Thyroid gland (tissue), 4 donors: Measurements from ENCODE around the gene RIPOR3. TPM values are rescaled to one million over a fixed set of nuclear protein-coding genes. Genes with fewer than 3 reads are reported as not detected.

Experiments used
- DNase-seq, 2 donors: peaks; one replicate each; pipeline ENCODE4 v3.0.0-alpha.2; 2019
- H3K27ac ChIP-seq, 3 donors: fragments of 200-600 bp; sonication (generic); 1 replicate in 2 of 3; 2 replicates in 1 of 3; pipeline ENCODE4 v1.5.1; 2016 to 2019; ENCODE audit warnings: mild to moderate bottlenecking in 1 of 3, moderate library complexity in 1 of 3
- H3K27me3 ChIP-seq: fragments of 200-600 bp; sonication (generic); one replicate; pipeline ENCODE4 v1.5.1; 2019
- H3K36me3 ChIP-seq, 2 donors: fragments of 200-600 bp; sonication (generic); one replicate each; pipeline ENCODE4 v1.5.1; 2016 to 2019
- H3K4me1 ChIP-seq, 2 donors: fragments of 200-600 bp; sonication (generic); one replicate each; pipeline ENCODE4 v1.5.1; 2017 to 2019
- H3K4me3 ChIP-seq, 3 donors: fragments of 200-600 bp; sonication (generic); replicated peaks in 1 of 3; 1 replicate in 2 of 3; 2 replicates in 1 of 3; pipeline ENCODE4 v1.5.1; 2016; ENCODE audit warnings: mild to moderate bottlenecking in 1 of 3
- H3K9me3 ChIP-seq: fragments of 200-600 bp; sonication (generic); one replicate; pipeline ENCODE4 v1.5.1; 2017
- POLR2A ChIP-seq, 2 donors: fragments of 450-650 bp; IDR thresholded peaks; one replicate each; pipeline ENCODE4 v1.6.1; 2017; ENCODE audit warnings: antibody characterized with exemption in 2 of 2, mild to moderate bottlenecking in 2 of 2, moderate library complexity in 1 of 2
- WGBS, 2 donors: methylation state at CpG; one replicate each; pipeline ENCODE4 v1.1.5; 2017; 5-methylcytosine and 5-hydroxymethylcytosine counted together
- intact Hi-C: fragments of 100-400 bp; cut with DNase I; formaldehyde crosslinking; loops from one replicate; pipeline ENCODE4 v1.15.1; 2023
- total RNA-seq, 4 donors: library from RNA; depleted of rRNA; stranded (reverse); fragments of >200 nt; gene quantifications; one replicate each; pipeline ENCODE4 v1.2.3, GENCODE V29; 2016
- TF ChIP-seq, protein P1 (sequence below), 6 experiments: fragments of 200-600 bp in 3 of 6; fragments of 450-650 bp in 3 of 6; sonication (generic) in 3 of 6; IDR thresholded peaks; one replicate each; pipeline ENCODE4 v1.5.1; 2016 to 2019; ENCODE audit warnings: antibody characterized with exemption in 6 of 6, mild to moderate bottlenecking in 2 of 6, inconsistent platforms in 1 of 6, moderate library complexity in 1 of 6

The RIPOR3 gene
- total RNA-seq, 4 donors from 2014 or later: 6.2 to 23.9 (median 9.5) TPM

DNA sequence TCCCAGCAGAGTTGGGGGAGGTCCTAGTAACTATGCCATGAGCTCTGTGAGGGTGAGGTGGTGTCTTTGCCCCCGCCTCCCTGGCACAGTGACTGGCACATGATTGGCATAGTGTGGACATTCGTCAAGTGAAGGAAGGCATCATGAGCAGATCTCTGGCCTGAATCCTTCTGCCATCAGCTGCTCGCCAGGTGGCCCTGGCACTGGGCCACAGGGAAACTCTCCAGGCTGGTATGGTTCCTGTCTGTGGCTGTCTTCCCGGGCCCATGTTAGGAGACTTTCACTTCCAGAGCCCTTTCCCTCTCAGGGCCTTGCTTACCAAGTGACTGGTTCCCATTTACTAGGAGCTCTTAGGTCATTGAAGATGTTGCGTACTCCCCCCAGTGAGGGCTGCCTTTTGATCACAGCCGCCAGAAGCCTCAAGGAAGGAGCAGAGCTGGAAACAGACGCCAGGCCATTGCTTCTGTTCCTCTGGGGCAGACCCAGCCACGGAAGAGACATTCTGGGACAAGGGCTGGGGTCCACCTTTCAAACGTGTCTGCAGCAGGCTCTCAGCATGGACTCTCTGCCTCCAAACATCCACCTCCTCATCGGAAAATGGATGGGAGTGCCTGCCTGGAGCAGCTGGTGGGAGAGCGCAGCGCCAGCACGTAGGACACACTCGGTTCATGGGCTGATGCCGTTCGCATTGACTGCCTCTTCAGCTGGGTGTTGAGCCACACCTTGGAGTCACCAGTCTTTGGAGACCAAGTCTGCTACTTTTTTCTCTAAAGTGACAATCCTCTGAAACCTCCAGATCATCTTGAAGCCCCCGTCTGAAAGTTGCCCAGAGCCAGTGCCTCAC, 113.9 kb downstream of the RIPOR3 start:
- peak overlapping the region; percentile 7 to 34 (median 23) for H3K27ac ChIP-seq
- intact Hi-C loops: loop anchor here (5.0 to 10.0 kb wide), 2 partner anchors 73 to 390 kb away; no protein-coding TSS in a partner anchor
- H3K36me3 ChIP-seq: peaks cover 46 to 60% of the 10 kb centered on the region in 2 donors
- H3K9me3 ChIP-seq: no peaks in the 10 kb centered on the region
- H3K4me1 ChIP-seq: peaks cover 17 to 26% of the 10 kb centered on the region in 2 donors
- no peaks in the 10 kb centered on the region for H3K27me3 ChIP-seq
- TF ChIP-seq, protein P1, sequence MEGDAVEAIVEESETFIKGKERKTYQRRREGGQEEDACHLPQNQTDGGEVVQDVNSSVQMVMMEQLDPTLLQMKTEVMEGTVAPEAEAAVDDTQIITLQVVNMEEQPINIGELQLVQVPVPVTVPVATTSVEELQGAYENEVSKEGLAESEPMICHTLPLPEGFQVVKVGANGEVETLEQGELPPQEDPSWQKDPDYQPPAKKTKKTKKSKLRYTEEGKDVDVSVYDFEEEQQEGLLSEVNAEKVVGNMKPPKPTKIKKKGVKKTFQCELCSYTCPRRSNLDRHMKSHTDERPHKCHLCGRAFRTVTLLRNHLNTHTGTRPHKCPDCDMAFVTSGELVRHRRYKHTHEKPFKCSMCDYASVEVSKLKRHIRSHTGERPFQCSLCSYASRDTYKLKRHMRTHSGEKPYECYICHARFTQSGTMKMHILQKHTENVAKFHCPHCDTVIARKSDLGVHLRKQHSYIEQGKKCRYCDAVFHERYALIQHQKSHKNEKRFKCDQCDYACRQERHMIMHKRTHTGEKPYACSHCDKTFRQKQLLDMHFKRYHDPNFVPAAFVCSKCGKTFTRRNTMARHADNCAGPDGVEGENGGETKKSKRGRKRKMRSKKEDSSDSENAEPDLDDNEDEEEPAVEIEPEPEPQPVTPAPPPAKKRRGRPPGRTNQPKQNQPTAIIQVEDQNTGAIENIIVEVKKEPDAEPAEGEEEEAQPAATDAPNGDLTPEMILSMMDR (IDR thresholded peaks at IDR 0.05): no peak
- TF ChIP-seq POLR2A (IDR thresholded peaks at IDR 0.05): no peak
- WGBS, 2 donors: 74 to 81% methylated on average over 16 of the region's 17 CpGs
- no peak overlapping the region for H3K4me3 ChIP-seq
- peak; percentile 85 to 91 for DNase-seq

DNA sequence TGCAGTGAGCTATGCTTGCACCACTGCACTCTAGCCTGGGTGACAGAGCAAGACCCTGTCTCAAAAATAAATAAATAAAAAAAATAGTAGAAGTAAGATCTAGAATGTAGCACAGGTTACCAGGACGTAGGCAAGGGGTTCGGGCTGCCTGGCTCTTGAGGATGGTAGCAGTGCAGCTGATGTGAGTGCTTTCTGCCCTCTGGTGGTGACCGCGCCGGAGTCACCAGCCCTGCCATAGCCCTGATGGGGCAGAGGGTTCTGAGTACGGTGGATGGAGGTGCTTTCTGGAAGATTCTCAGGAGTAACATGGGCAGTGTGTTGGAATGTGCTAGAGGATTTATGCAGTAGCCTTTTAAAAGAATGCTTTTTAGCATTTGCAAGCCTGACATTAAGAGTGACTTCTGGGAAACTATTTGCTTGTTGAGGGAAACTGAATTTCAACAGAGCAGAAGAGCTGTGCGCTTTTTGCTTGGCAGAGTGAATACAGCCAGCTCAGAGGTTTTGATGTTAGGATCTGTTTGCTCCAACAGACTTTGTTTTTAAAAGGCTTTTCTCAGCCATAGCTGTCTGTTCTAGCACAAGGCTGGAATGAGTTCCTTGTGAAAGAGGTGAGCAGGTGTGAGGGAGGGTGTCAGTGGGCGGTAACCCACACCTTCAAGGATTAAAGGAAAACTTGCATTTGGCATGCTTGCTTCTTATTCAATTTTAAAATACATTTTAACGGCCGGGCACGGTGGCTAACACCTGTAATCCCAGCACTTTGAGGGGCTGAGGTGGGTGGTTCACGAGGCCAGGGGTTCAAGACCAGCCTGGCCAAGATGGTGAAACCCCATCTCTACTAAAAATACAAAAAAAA, 115.2 kb downstream of the RIPOR3 start:
- Histone ChIP-seq H3K4me3 (no peak overlapping the region), H3K4me1 (peaks cover 18 to 34% of the 10 kb centered on the region in 2 donors), H3K27me3 (no peaks in the 10 kb centered on the region), H3K36me3 (peaks cover 40 to 49% of the 10 kb centered on the region in 2 donors), H3K27ac (peak overlapping the region in 1 of 3 donors; percentile 34), H3K9me3 (no peaks in the 10 kb centered on the region)
- DNase-seq: peak; percentile 73 to 75
- TF ChIP-seq POLR2A (IDR thresholded peaks at IDR 0.05): no peak
- TF ChIP-seq, protein P1 (IDR thresholded peaks at IDR 0.05): peak; percentile 29 to 75 (median 64)
- WGBS, 2 donors: 63 to 65% methylated on average over 12 of the region's 12 CpGs
- intact Hi-C loops: loop anchor here (5.0 to 10.0 kb wide), 2 partner anchors 71 to 389 kb away; no protein-coding TSS in a partner anchor

DNA sequence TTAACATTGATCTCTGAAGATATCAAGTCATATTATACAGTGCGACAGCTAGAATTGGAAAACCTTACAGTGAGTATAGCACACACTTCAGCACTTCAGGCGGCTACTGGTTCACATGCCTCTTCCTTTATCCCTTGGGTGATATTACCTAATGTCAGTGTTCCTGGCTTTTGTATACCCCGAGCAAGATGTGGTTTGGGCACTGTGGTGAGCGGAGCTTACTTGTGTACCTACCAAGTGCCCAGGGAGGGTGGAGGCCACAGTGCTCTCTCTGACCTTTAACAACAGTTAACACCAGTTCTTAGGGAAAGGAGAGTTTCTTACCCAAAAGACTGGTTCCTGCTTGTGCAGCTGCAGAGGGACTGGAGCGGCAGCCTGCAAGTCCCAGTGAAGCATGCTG, 116.8 kb downstream of the RIPOR3 start:
- H3K4me3 ChIP-seq: no peak overlapping the region
- 97 to 98% methylated on average over 5 of the region's 5 CpGs for WGBS, 2 donors
- peaks cover 29 to 34% of the 10 kb centered on the region in 2 donors for H3K36me3 ChIP-seq
- intact Hi-C loops: loop anchor here (10.0 kb wide), 1 partner anchor 70 kb away; no protein-coding TSS in a partner anchor
- H3K27ac ChIP-seq: no peak overlapping the region
- H3K27me3 ChIP-seq: no peaks in the 10 kb centered on the region
- no peaks in the 10 kb centered on the region for H3K9me3 ChIP-seq
- TF ChIP-seq, protein P1 (IDR thresholded peaks at IDR 0.05): no peak
- no peak for TF ChIP-seq POLR2A (IDR thresholded peaks at IDR 0.05)
- H3K4me1 ChIP-seq: peaks cover 21 to 46% of the 10 kb centered on the region in 2 donors
- no peak for DNase-seq

DNA sequence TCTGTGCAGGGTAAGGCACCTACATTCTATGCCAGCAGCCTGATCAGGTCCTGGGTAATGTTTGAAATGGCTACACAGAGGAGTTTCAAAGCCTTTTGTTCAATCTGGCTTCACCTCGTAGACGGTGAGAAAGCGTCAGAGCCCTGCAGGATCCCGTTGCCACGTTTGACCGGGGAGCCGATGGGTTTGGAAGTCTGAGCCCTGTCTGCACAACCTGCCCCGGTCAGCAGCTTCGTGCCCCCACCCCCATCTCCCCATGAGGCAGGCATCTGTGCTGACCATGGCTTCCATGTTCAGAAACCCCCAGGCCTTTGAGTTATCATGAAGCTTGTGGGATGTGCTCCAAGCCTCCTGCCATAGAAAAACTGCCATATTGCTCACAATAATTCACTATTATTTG, 117.2 kb downstream of the RIPOR3 start:
- H3K4me3 ChIP-seq: no peak overlapping the region
- no peaks in the 10 kb centered on the region for H3K27me3 ChIP-seq
- WGBS, 2 donors: 83 to 90% methylated on average over 6 to 9 of the region's 9 CpGs
- intact Hi-C loops: loop anchor here (10.0 kb wide), 1 partner anchor 69 kb away; no protein-coding TSS in a partner anchor
- peak overlapping the region; percentile 43 to 70 (median 69) for H3K27ac ChIP-seq
- H3K9me3 ChIP-seq: no peaks in the 10 kb centered on the region
- DNase-seq: no peak
- TF ChIP-seq POLR2A (IDR thresholded peaks at IDR 0.05): no peak
- TF ChIP-seq, protein P1 (IDR thresholded peaks at IDR 0.05): no peak
- H3K4me1 ChIP-seq: peaks cover 21 to 46% of the 10 kb centered on the region in 2 donors
- H3K36me3 ChIP-seq: peaks cover 27 to 29% of the 10 kb centered on the region in 2 donors
